ENCODE results near the gene TMEM117. TPM values are rescaled to one million over a fixed set of nuclear protein-coding genes. Genes with fewer than 3 reads are reported as not detected.
A peak's percentile ranks its signal among the peaks of the same experiment; 100 is the strongest.

TMEM117 gene
- total and polyA plus RNA-seq, 11 donors, result 3.7 to 13.5 (median 7.3) TPM

GRCh38 chr12:43878050-43878449 lies 42.2 kb downstream of the TMEM117 start:
- H3K27me3 ChIP-seq, result no peaks in the 10 kb centered on the region
- no peak for DNase-seq

GRCh38 chr12:43880547-43880946 lies 44.7 kb downstream of the TMEM117 start:
- Histone ChIP-seq H3K27me3 (no peaks in the 10 kb centered on the region), H3K4me3 (no peak overlapping the region), H3K36me3 (no peaks in the 10 kb centered on the region), H3K4me1 (peaks cover 0 to 8% (median 0%) of the 10 kb centered on the region in 12 donors), H3K9me3 (no peaks in the 10 kb centered on the region), H3K27ac (no peak overlapping the region)
- DNase-seq, result no peak
- TF ChIP-seq, protein P1, sequence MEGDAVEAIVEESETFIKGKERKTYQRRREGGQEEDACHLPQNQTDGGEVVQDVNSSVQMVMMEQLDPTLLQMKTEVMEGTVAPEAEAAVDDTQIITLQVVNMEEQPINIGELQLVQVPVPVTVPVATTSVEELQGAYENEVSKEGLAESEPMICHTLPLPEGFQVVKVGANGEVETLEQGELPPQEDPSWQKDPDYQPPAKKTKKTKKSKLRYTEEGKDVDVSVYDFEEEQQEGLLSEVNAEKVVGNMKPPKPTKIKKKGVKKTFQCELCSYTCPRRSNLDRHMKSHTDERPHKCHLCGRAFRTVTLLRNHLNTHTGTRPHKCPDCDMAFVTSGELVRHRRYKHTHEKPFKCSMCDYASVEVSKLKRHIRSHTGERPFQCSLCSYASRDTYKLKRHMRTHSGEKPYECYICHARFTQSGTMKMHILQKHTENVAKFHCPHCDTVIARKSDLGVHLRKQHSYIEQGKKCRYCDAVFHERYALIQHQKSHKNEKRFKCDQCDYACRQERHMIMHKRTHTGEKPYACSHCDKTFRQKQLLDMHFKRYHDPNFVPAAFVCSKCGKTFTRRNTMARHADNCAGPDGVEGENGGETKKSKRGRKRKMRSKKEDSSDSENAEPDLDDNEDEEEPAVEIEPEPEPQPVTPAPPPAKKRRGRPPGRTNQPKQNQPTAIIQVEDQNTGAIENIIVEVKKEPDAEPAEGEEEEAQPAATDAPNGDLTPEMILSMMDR (IDR thresholded peaks at IDR 0.05), result no peak
- no peak for TF ChIP-seq POLR2A (IDR thresholded peaks at IDR 0.05)
- intact Hi-C loops (cut with DNase I), result loop anchor here (5.0 to 10.0 kb wide), 8 partner anchors 76 to 436 kb away; partner anchors contain the start of genes IRAK4 (in 4 of the 10), PUS7L (in 4 of the 10) and TWF1 (in 2 of the 10)
- WGBS, 4 donors, result 80 to 90% (median 84%) methylated on average over 1 of the region's 1 CpG
- no peak for ATAC-seq

More at GRCh38 chr12:43878050-43878449, 42.2 kb downstream of the TMEM117 start:
- Histone ChIP-seq H3K9me3 (no peaks in the 10 kb centered on the region), H3K36me3 (no peaks in the 10 kb centered on the region), H3K27ac (no peak overlapping the region), H3K4me3 (no peak overlapping the region), H3K4me1 (no peaks in the 10 kb centered on the region)
- no peak for TF ChIP-seq POLR2A (IDR thresholded peaks at IDR 0.05)
- TF ChIP-seq, protein P1 (IDR thresholded peaks at IDR 0.05), result no peak
- intact Hi-C loops (cut with DNase I), result no loop called here
- ATAC-seq, result no peak
- 64 to 73% (median 67%) methylated on average over 3 of the region's 3 CpGs for WGBS, 4 donors

- DNase-seq (no peak), ATAC-seq (peak in 3 of 4 donors; percentile 58 to 75 (median 74))
- H3K4me1 ChIP-seq, result peaks cover 0 to 8% (median 0%) of the 10 kb centered on the region in 12 donors
- no peak overlapping the region for H3K27ac ChIP-seq
- TF ChIP-seq, protein P1 (IDR thresholded peaks at IDR 0.05), result peak; percentile 69 to 86 (median 78)
- TF ChIP-seq POLR2A (IDR thresholded peaks at IDR 0.05), result no peak
- no peak overlapping the region for H3K4me3 ChIP-seq
- H3K27me3 ChIP-seq, result no peaks in the 10 kb centered on the region
- no peaks in the 10 kb centered on the region for H3K9me3 ChIP-seq
- H3K36me3 ChIP-seq, result no peaks in the 10 kb centered on the region
- intact Hi-C loops (cut with DNase I), result loop anchor here (1.0 to 10.0 kb wide), 11 partner anchors 76 to 438 kb away; partner anchors contain the start of genes TWF1 (in 5 of the 10), IRAK4 (in 4 of the 10) and PUS7L (in 4 of the 10)
- WGBS, 4 donors, result 9 to 14% (median 10%) methylated on average over 2 of the region's 2 CpGs
Observed at GRCh38 chr12:43882578-43883178, 46.8 kb downstream of the TMEM117 start.

DNA sequence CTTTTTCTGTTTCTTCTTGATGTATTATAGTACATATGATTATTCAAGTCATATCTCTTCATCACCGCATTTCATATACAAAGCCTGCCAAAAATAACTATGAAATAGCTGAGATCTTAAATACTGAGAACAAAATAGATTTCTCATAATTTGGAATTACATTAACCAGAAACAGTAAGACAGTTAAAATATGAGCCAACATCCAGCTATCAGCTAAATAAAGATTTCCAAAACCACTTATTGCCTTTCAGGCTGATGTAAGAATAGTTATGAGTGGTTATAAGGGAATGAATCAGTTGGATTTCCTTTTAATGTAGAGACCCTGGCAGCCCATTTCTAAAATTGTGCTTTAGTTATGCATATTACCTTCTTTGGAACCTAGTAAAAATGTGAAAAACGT lies 47.4 kb downstream of the TMEM117 start:
- no peak for TF ChIP-seq POLR2A (IDR thresholded peaks at IDR 0.05)
- TF ChIP-seq, protein P1 (IDR thresholded peaks at IDR 0.05), result no peak
- intact Hi-C loops (cut with DNase I), result loop anchor here (2.0 to 10.0 kb wide), 10 partner anchors 77 to 439 kb away; partner anchors contain the start of genes IRAK4 (in 4 of the 10), PUS7L (in 4 of the 10) and TWF1 (in 4 of the 10)
- Histone ChIP-seq H3K36me3 (no peaks in the 10 kb centered on the region), H3K4me3 (no peak overlapping the region), H3K4me1 (peaks cover 0 to 8% (median 0%) of the 10 kb centered on the region in 12 donors), H3K9me3 (no peaks in the 10 kb centered on the region), H3K27me3 (no peaks in the 10 kb centered on the region), H3K27ac (no peak overlapping the region)
- ATAC-seq (no peak), DNase-seq (no peak)
- WGBS, 4 donors, result 45 to 71% (median 66%) methylated on average over 2 of the region's 2 CpGs
